GM21619 (cell line): ENCODE data around the gene CHD2.

Experiments used
- ATAC-seq: cut with Tn5 transposase; IDR thresholded peaks from one replicate; pipeline ENCODE4 v1.9.1; 2021; ENCODE audit not compliant: unreplicated experiment

CHD2 gene

GRCh38 chr15:92885224-92886041, 14.7 kb upstream of the CHD2 start:
- ATAC-seq = no peak

DNA sequence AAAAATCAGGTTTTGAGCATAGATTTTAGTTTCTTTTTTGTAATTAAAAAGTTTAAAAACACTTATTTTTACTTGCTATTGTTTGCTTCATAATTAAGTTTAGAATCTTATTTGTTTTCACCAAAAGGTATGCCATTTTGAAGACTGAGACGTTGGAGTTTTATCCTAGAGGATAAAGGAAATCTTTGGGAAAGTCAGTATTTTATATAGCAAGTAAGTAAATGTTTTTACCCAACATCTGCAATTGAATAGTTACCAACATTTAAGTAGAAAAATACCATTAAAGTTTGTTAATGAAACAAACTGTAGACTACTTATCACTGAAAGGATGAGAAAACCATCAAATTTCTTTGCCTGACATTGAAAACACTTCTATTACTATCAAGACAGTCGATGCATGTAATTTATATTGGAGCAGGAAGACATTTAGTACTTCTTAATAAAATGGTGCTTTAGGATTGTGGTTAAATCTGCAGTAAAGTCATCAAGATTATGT, 14.0 kb upstream of the CHD2 start:
- no peak for ATAC-seq

- no peak for ATAC-seq
Observed at GRCh38 chr15:92886815-92887214, 13.3 kb upstream of the CHD2 start.

- ATAC-seq = no peak
Observed at GRCh38 chr15:92887869-92888268, 12.3 kb upstream of the CHD2 start.

DNA sequence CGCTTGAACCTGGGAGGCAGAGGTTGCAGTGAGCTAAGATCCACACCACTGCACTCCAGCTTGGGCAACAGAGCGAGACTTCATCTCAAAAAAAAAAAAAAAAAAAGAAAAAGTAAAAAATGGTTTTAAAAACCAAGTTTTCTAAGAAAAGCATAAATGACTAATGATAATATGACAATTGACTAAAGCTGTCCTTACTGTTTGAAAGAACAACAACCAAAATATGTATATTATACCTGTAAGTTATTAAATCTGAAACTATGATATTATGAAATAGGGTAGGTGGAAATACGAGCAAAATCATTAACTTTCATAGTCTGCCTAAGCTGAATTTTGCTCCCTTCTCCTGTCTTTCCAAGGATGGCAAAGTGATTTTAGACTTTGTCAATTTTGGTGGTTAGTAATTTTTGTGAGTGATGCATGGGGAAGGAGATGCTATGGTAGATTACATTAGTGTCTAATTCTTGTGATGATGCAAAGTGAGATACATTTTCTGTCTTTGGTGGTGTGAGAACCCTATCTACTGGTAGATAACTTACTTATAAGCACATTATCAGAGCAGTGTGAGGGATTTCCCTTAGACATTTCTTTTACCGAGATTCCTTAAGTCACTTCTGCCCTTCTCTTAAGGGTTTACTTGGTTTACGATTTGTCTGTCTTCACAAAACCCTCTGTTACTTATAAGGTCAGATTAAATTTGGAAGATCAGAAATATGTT, 10.6 kb upstream of the CHD2 start:
- no peak for ATAC-seq

DNA sequence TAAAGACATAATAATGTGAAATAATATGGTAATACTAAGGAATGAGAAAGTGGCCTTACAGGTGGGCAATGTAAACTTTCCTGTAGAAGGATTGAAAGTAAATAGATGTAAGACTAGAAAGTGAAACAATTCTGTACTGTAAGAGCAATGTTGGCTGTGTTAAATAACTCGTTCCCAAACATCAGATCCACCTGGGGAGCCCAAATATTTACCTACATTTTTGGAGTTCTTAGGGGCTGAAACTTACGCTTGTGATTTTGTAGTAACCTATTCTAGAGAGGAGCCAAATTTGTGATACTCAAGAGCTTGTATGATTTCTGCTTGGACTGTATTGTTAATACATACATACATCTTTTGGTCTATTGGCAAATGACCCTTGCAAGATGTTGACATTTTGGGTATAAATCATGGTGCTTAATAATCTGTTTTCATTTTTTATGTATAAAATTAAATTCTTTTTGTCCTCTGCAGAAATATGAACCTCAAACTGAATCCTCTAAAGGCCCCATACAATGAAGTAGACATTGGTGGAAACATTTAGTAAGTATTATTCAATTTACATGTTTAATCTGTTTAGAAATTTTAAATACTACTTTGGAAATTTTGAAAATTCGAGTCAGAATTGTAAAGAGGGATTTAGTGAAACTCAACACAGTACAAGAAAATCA, 8.5 kb upstream of the CHD2 start:
- ATAC-seq = no peak

DNA sequence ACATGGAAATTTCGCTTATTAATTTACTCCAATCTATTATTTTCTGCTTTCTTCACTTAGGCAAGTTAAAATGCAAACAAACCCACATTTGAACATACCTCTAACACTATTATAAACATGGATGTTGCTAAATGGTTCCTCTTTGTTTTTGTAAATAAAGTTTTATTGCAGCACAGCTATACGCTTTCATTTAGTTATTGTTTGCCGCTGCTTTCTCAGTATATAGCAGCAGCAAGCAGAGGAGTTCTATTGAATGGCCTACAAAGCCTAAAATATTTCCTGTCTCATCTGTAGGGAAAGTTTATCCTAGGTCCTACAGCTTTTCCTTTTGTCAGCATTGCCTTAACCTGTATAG, 7.9 kb upstream of the CHD2 start:
- ATAC-seq = no peak

- ATAC-seq = no peak
Observed at GRCh38 chr15:92893200-92893599, 6.9 kb upstream of the CHD2 start.

DNA sequence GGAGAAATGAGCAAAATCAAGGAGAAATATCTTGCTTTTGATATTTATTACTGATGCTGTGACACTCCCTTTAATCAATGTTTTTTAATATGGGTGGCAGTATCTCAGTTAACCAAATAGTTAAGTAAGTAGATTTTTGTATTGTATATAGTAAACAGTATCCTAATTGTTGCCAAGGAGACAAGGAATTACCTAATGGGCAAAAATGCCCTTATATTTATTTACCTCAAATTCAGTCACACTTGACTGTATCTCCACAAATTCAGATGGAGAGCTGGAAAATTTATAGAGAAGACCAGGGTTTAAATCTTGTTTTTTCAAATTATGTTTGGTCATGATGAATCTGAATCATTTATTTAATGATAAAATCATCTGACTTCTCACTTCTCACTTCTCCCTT, 3.6 kb upstream of the CHD2 start:
- no peak for ATAC-seq

GRCh38 chr15:92897620-92898019, 2.5 kb upstream of the CHD2 start:
- no peak for ATAC-seq

DNA sequence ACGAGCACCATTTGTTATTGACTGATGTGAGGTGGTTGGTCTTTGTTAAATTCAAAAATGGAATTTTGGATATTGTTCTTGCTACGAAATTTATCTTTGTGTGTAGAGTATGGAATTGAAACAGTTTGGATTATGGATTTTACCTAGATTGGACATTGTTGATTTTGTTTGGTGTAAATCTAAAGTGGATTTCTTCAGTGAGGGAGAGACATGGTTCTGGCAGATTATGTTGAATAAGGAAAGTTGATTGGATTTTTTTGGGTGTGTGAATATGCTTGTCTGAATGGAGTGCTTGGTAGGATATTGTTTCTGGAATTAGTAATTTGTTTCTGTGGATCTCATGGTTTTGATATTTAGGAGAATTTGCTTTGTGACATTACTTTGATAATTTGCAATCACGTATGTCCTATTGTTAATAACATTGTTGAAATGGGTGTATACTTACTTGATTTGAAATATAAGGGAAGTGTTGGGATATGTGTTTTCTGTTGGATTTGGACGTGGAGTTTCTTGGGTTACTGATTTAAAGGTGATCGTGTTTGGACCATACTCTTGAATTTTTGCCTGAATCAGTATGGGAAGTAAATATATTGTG, 1.0 kb upstream of the CHD2 start:
- ATAC-seq = no peak

DNA sequence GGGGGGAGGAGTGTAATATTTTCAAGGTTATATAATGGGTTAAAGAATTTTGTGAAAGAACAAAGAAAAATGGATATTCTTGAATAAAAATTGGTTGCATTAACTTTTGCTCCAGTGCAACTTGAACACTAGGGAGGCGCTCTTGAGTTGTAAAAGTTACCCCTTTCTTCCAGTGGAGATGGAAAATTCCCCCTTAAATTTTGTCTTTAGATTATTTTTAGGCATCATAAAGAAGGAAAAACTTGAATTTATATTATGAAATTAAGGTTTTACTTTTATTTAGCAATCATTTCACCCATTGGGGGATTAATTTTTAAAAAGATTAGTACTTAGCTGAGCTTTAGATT, 550 bp upstream of the CHD2 start:
- ATAC-seq = no peak

- no peak for ATAC-seq
Observed at GRCh38 chr15:92900731-92901071, 577 bp downstream of the CHD2 start.

DNA sequence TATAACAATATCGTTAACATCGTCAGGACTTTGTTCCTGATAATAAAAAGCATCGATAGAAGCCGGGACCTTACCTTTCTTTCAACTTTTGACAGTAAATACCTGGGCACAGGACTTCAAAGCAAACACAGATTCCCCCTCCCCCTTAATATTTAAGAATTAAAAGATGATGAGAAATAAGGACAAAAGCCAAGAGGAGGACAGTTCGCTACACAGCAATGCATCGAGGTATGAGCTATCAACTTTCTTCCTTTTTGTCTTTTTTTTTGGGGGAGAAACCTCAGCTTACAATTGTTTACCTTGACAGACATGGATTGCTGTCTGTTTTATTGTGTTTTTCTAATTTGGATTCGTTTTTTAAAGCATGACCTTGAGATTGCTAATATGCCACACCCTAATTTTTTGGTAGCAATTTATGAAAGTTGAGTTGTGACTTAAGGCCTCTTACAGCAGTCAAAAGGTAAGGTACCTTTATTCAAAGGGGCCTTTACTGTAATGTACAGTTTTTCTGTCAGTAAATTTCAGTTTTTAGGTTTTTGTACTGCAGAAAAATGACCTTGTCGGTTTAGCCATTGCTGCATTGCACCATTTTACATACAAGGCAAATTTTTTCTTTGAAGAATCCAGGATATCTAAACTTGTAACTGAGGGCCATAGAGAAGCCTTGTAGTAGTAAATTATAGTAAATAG, 1.1 kb downstream of the CHD2 start:
- ATAC-seq = no peak

- ATAC-seq = no peak
Observed at GRCh38 chr15:92901995-92902394, 1.9 kb downstream of the CHD2 start.

DNA sequence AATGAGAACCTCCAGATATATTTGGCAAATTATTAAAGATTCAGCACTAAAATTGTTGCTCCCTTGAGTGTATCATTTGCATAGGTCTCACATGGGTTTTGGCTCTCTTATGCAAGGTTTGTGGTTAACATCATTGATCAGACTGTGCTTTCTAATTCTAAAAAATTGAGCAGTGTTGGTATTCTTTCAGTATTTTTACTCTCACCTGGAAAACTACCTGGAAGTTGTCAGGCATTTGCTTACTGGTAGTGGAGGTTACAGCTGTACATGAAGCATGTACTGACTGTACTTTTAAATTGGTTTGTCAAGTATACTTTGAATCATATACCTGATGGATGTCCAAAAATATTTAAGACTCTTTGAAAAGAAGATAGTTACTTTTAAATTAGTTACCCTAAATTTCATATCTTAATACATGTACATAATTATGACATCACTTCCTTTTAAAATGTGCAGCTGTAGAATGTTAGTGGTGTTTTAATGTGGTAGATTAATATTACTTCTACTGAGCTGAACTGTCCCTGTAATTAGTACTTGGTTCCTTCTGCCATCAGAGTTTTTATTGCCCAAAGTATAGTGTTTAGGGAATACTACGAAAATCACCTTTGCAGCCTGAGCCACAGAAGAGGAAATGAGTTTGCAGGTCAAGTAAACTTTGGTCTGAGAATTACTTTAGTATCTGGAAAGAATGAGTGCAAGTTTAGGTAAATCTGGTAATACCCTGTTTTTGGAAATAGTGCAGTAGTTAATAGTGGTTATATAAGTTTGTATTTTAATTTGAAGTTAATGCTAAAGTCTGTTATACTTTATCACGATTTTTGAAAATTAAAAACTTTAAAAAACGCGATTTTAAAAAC, 2.8 kb downstream of the CHD2 start:
- ATAC-seq = no peak

DNA sequence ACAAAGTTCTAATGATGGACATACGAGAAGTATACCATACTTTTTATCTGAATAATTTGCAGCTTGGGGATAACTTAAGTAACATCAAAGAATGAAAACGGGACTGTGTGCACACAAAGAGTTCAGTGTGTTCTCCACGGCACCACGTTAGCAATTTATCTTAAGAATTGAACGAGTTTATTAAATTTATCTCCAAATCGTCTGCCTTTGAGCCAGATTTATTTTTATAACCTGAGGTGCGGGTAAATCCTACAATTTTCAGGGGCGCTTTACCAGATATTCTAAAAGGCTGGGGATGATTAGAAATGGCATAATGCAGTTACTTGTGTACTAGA, 3.5 kb downstream of the CHD2 start:
- ATAC-seq = no peak

DNA sequence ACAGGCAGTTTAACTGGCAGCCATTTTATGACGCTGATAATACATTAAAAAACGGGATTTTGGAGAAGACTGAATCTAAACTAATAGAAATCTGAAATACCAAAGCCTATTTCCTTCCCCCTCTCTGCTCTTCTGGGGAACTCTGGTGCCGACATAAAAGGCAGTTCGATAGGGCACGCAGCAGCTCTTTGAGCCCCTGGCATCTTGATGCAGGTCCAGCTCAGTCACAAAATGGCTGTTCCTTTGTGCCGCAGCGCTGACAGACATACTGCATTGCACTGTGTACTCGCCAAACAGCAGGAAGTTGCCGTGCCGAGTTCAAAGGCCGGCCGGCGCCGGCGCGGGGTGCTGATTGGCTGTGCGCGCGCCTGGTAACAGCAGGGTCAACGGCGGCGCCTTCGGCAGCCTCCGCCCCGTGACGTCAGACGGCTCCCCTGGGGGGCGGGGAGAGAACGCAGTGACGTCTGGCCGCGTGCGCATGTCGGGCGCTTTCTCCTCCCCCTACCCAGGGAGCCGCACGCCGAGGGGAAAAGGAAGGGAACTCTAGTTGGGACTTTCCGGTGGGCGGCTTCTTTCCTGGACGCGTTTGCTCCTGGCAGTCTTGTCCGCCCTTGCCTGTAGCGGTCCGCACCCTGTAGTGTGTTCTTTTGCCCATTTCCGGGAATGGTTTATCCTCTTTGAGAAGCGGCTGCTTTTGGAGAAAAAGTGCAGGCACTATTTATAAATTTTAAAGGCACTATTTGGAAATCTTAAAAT, 4.0 kb downstream of the CHD2 start:
- peak; percentile 78 for ATAC-seq

- ATAC-seq = no peak
Observed at GRCh38 chr15:92904722-92905571, 4.8 kb downstream of the CHD2 start.
